DOHH2 (cell line): Measurements from ENCODE around the gene GPAT2.
"Not testable (repeated sequence)": the region's sequence is repeated elsewhere in the genome, so short reads cannot be mapped to it uniquely, and the experiment has no call there.

Experiments used
- CTCF ChIP-seq: fragments of 200-600 bp; sonication (generic); IDR thresholded peaks from one replicate; pipeline ENCODE4 v1.5.1; 2014; ENCODE audit warnings: antibody characterized with exemption, mild to moderate bottlenecking, low read depth, low read length; ENCODE audit not compliant: poor library complexity, severe bottlenecking
- EZH2phosphoT487 ChIP-seq: fragments of 200-600 bp; sonication (generic); IDR thresholded peaks from 2 replicates; pipeline ENCODE4 v1.6.1; 2017; ENCODE audit warnings: borderline replicate concordance, mild to moderate bottlenecking, antibody characterized with exemption, low read length, moderate library complexity, mixed read lengths

- not testable (repeated sequence) for TF ChIP-seq CTCF, EZH2phosphoT487
Measured at GRCh38 chr2:96016321-96016720, 18.4 kb downstream of the GPAT2 start.
